Thyroid gland (tissue), 4 donors: ENCODE measurements around the gene GPR183.

Experiments
- CTCF ChIP-seq, 6 experiments: fragments of 200-600 bp in 3 of 6; fragments of 450-650 bp in 3 of 6; sonication (generic) in 3 of 6; IDR thresholded peaks; one replicate each; pipeline ENCODE4 v1.5.1; 2016 to 2019; ENCODE audit warnings: antibody characterized with exemption in 6 of 6, mild to moderate bottlenecking in 2 of 6, inconsistent platforms in 1 of 6, moderate library complexity in 1 of 6
- POLR2A ChIP-seq, 2 donors: fragments of 450-650 bp; IDR thresholded peaks; one replicate each; pipeline ENCODE4 v1.6.1; 2017; ENCODE audit warnings: antibody characterized with exemption in 2 of 2, mild to moderate bottlenecking in 2 of 2, moderate library complexity in 1 of 2

- TF ChIP-seq CTCF (IDR thresholded peaks at IDR 0.05) (no peak), POLR2A (IDR thresholded peaks at IDR 0.05) (no peak)
Measured at GRCh38 chr13:99287551-99287950, 19.6 kb downstream of the GPR183 start.
